CD4-positive, alpha-beta T cell treated with Interleukin-17A for 1 hour (primary cell): Measurements from ENCODE around the gene PKM.

ENCODE experiments used
- DNase-seq: peaks from one replicate; pipeline ENCODE4 v3.0.0-alpha.2; 2020

The PKM gene

GRCh38 chr15:72199721-72200212, 31.2 kb downstream of the PKM start:
- DNase-seq, result peak; percentile 80

DNA sequence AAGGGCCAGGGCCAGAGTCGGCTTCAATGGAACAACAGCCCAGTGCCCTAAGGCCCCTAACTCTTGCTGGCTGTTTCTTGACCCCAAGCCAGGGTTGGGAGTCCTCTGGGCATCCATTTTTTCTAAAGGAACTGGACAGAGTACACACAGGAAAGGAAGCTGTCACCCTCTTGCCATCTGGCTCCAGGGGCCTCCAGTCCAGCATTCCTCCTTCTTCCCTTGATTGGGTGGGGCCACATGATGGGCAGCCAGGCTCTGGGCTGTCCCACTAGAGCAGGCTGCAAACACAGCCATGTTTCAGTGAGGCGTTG, 31.8 kb downstream of the PKM start:
- no peak for DNase-seq

DNA sequence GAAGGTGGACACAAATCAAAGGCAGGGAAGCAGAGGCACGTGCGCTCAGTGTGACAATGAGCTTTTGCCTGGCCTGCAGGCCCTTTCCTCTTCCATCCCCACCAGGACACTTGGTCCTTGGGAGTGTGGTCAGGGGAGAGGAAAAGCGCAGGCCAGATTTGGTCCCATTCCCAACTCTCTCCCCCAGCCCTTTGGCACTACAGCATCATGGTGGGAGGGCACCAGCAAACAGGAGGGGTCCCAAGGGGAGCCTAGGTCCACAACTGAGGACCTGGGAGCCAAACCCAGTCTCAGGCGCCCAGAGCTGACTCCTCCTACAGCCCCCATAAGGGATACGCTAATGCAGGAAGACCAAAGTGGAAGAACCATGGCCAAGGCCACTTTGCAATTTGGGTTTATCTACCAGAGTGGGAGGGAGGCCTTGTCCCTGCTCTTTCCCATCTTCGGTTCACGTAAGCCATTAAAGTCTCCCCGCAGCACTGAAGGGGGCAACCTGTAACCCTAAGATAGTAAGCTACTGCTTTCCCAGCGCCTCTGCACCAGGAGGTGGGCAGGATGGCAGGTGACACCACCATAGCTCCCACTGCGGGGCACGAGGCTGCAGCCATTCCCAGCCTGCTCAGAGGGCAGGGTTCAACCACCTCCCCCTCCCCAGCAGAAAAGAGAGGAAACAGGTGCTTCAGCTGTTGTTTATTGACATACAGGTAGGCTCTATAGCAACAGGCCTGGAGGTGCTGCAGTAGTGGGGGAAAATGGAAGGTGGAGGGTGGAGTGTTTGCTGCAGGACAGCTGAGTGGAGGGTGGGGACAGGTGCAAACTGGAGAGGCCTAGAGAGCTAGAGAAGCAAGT, 32.4 kb downstream of the PKM start:
- DNase-seq, result no peak

- DNase-seq, result no peak
These were observed 33.3 kb downstream of the PKM start, which contains the start of gene GRAMD2A for GRCh38 chr15:72197460-72198355. TSS of gene GRAMD2A (minus strand) at chr15:72197787.

GRCh38 chr15:72197041-72197459, 33.9 kb downstream of the PKM start:
- DNase-seq, result no peak

DNA sequence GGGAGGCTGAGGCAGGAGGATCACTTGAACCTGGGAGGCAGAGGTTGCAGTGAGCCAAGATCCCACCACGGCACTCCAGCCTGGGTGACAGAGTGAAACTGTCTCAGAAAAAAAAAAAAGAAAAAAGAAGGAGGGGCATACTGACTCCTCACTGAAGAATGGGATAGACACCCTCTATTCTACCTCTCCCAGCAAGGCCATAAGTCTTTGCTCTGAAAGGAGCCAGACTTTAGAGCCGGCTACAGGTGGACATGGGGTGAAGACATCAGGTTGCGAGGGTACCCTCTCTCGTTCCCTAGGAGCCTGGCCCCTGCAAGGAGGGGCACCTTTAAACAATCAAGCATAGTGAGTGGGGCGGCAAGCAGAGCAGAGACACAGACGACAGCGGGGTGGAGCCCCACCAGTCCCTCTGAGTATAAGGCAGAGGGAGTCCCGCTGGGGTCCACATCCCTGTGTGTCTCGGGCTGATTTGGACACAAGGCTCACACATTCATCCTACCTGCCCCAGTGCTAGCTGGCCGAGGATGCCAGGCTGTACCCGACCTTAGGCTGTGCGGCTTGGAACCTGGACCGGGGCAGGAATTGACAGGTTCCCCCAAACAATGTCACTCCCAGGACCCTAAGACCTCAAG, 34.5 kb downstream of the PKM start:
- no peak for DNase-seq

DNA sequence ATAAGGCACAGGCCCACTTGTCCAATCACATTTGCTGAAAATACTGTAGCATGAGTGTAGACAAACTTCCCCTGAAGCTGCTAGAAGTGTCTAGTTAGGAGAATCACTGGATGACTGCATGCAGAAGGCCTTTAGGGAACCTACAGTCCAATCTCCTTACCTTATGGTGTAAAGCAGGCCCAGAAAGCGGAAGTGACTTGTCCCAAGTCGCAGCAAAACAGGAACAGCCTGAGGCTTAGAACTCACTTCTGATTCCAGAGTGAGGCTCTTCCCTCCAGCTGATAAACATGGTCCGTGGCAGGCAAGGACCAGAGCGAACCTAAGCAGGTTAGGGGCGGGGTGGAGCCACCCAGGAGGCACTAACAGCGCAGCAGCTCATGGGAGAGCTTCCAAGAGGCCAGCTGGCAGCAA, 35.9 kb downstream of the PKM start:
- DNase-seq, result peak; percentile 5

- no peak for DNase-seq
These were observed 37.1 kb downstream of the PKM start for GRCh38 chr15:72193836-72194396.

GRCh38 chr15:72192416-72192815, 38.6 kb downstream of the PKM start:
- no peak for DNase-seq

- no peak for DNase-seq
These were observed 41.6 kb downstream of the PKM start for GRCh38 chr15:72189250-72189902.

- DNase-seq, result no peak
These were observed 46.7 kb downstream of the PKM start for GRCh38 chr15:72184165-72184811.

GRCh38 chr15:72183781-72184164, 47.2 kb downstream of the PKM start:
- DNase-seq, result no peak

GRCh38 chr15:72182673-72183072, 48.3 kb downstream of the PKM start:
- DNase-seq, result no peak

DNA sequence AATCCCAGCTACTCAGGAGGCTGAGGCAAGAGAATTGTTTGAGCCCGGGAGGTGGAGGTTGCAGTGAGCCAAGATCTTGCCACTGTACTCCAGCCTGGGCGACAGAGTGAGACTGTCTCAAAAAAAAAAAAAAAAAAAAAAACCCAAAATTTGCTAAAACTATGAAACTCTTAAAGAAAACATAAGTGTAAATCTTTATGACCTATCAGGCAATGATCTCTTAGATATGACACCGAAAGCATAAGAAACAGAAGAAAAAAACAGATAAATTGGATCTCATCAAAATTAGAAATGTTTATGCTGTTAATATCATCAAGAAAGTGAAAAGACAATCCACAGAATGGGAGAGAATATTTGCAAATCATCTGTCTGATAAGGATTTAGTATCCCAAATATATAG, 48.7 kb downstream of the PKM start:
- DNase-seq, result no peak

- DNase-seq, result no peak
These were observed 50.1 kb downstream of the PKM start for GRCh38 chr15:72180761-72181324.

DNA sequence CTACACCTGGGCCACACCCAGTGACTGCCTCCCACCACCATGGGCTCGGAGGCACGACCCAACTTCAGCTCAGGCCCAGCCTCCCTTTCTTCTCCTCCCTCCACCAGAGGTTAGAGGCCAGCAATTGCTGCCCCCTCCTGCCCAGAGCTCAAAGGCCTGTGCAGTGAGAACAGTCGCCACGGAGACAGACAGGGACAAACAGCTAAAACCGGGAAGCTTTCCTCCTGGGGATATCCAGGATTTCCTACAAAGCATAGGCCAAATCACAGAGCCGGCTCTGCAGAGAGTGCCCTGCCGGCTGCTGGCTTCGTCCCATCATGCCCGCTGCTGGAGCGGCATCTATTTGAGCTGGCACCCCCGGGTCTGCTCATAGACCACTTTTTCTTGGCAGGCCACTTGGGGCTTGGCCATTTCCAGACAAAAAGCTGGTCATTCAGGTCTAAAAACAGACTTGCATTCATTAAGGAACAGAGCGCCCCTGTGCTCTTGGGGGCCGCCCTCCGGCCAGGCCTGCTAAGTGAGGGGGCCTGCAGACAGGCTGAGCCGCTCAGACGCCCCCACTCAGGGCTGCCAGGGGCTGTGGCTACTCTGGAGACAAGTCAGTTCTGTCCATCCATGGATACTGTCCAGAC, 50.9 kb downstream of the PKM start:
- DNase-seq, result no peak

- no peak for DNase-seq
These were observed 51.9 kb downstream of the PKM start for GRCh38 chr15:72178976-72179585.

- DNase-seq, result no peak
These were observed 54.2 kb downstream of the PKM start for GRCh38 chr15:72176743-72177142.

- DNase-seq, result no peak
These were observed 54.8 kb downstream of the PKM start for GRCh38 chr15:72176159-72176558.

- DNase-seq, result no peak
These were observed 55.6 kb downstream of the PKM start for GRCh38 chr15:72175186-72176044.
